HG03521 (cell line): Measurements from ENCODE around the gene METTL2B.

Experiments
- ATAC-seq: cut with Tn5 transposase; IDR thresholded peaks from one replicate; pipeline ENCODE4 v1.9.1; 2021; ENCODE audit warnings: mild to moderate bottlenecking, moderate library complexity; ENCODE audit not compliant: unreplicated experiment

METTL2B gene, protein sequence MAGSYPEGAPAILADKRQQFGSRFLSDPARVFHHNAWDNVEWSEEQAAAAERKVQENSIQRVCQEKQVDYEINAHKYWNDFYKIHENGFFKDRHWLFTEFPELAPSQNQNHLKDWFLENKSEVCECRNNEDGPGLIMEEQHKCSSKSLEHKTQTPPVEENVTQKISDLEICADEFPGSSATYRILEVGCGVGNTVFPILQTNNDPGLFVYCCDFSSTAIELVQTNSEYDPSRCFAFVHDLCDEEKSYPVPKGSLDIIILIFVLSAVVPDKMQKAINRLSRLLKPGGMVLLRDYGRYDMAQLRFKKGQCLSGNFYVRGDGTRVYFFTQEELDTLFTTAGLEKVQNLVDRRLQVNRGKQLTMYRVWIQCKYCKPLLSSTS

GRCh38 chr7:128476402-128477335 is at the start of gene METTL2B:
METTL2B (plus strand) TSS chr7:128476748; CDS start chr7:128476766, 18 bp downstream.
- peak; percentile 92 for ATAC-seq

GRCh38 chr7:128427289-128427891 is 49.2 kb upstream of the METTL2B start:
- peak; percentile 48 for ATAC-seq

GRCh38 chr7:128430207-128430606 is 46.3 kb upstream of the METTL2B start:
- ATAC-seq = no peak

DNA sequence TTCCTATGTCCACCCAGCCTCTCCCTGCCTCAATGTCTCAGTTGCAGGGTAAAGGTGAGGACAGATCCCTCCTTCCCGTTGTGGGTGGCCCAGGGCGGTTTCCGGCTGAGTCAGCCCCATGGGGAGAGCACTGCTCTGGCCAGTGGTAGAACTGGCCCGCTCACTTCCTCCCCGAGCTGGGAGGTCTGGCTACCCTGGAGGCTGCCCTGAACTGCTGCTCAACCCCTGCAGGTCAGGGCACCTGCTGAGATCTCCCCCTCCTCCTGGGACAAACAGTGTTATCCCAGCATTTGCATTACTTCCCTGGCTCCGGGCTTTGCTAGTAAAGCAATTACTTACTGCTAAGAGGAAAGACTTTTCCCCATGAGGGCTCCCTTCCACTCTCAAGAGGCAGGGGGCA is 45.3 kb upstream of the METTL2B start:
- ATAC-seq = no peak

DNA sequence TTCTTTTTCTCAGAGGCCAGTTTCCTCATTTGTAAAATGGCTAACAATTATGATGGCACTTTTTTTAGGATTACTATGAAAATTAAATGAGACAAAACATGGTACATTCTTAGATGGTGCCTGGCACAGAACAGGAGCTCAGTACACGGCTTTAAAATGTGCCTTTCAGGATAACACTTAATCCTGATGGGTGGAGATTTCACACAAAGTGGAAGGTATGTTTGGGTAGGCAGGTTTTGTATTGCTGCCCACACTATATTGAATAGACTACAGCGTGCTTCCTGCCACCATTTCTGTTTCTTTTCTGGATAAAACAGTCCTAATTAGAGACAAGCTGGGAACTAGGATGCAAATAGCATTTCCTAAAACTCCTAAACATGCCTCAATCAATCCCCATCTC is 44.8 kb upstream of the METTL2B start:
- ATAC-seq = no peak

DNA sequence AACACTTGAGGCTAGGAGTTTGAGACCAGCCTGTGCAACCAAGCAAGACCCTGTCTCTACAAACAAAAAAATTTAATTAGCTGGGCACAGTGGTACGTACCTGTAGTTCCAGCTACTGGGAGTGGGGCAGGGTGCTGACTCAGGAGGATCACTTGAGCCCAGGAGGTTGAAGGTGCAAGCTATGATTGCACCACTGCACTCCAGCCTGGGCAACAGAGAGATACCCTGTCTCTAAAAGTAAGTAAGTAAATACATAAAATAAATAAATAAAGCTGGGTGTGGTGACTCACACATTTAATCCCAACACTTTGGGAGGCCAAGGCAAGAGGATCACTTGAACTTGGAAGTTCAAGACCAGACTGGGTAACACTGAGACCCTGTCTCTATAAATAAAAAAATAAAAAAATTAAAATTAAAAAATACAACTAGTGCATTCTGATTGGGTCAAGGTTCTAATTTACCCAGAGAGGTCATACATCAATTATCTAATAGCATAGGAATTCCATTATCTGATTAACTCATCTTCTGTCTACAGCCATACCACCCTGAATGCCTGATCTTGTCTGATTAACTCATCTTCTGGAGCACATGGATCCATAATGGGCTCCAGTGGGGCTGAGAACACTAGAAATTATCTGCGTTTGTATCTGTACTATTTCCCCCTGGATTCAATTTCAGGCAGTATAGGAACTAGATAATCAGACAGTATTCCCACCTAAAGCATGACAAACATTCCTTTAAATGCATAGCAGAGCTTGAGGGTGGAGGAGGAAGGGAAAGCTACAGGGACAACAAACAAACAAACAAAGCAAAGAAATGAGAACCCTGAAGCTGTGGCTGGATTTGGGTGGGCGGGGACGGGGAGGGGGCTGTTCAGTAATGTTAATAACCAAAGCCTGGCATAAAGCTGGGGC is 41.9 kb upstream of the METTL2B start:
- no peak for ATAC-seq

- no peak for ATAC-seq
Measured at GRCh38 chr7:128435327-128435686, 41.2 kb upstream of the METTL2B start.

GRCh38 chr7:128437426-128438332 is 38.9 kb upstream of the METTL2B start:
- ATAC-seq = no peak

- no peak for ATAC-seq
Measured at GRCh38 chr7:128442356-128442755, 34.2 kb upstream of the METTL2B start.

- ATAC-seq = no peak
Measured at GRCh38 chr7:128443831-128444600, 32.5 kb upstream of the METTL2B start.

DNA sequence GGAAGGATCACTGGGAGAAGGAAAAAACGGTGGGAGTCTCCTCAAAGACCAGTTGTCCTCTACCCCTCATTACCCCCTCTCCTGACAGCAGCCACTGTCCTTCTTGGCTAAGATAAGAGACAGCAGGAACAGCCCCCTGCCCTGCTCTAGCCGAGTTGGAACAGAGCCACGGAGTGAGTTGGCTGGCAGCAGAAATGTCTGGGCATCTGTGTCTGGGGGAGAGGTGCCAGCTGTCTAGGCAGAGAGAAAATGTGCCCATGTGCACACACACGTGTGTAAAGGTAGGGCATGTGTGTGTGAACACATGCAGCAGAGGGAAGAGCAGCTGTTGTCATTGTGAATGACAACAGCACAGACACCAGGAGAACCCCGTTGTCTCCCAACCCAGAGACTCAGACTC is 30.2 kb upstream of the METTL2B start:
- ATAC-seq = no peak

DNA sequence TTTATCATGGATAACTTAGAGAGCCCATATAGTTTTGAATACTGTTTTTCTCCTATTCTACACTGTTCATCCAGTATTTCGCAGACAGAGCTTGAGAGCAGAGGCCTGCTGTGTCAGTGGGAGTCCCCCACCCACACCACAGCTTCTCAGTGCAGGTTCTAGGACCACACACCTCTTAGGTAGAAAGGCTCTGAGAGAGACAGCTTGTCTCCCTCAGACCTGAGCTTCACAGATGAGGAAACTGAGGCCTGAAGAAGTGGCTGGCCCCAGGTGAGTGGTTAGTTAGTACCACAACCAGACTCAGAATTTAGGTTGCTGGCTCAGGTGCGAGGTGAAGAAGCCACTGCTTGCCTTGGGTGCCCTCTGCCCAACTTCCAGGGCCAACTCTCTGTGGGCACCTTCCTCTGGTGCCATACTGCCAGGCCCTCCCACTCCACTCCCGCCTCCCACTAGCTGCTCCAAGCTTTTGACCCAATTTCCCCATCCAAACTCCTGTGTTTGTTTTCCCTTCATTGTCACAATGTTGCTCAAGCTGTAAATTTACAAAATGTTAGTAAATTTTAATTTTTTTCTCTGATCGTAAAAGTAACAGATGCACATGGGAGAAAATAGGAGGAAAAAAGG is 28.5 kb upstream of the METTL2B start:
- no peak for ATAC-seq

DNA sequence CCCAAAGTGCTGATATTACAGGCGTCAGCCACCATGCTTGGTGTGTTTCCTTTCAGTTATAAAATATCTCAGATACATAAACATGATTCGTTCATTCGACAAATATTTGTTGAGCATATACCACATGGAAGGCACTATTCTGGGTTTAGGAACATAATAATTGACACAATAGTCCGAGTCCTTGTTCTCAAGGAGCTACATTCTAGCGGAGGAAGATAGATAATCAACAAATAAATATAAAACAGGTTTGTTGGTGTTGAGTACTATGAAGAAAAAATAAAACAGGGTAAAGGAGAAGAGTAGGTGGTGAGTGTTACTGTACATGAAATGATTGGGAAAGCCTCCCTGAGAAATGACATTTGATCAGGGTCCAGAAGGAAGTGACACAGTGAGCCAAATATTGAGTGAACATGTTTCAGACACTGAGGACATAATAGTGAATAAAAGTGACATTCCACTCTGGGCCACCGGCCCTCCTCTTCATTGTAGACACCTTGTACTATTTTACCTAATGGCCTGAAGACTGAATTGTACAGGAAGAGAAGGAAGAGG is 27.7 kb upstream of the METTL2B start:
- no peak for ATAC-seq

GRCh38 chr7:128450409-128450808 is 26.1 kb upstream of the METTL2B start:
- no peak for ATAC-seq

GRCh38 chr7:128450913-128451312 is 25.6 kb upstream of the METTL2B start:
- no peak for ATAC-seq

- no peak for ATAC-seq
Measured at GRCh38 chr7:128452552-128452951, 24.0 kb upstream of the METTL2B start.

- no peak for ATAC-seq
Measured at GRCh38 chr7:128453836-128454804, 22.4 kb upstream of the METTL2B start.
